Suprapubic skin (tissue), 4 donors: ENCODE data around the gene STOML1. TPM values are rescaled to one million over a fixed set of nuclear protein-coding genes. Genes with fewer than 3 reads are reported as not detected.

ENCODE experiments used
- DNase-seq, 2 donors: peaks; one replicate each; pipeline ENCODE4 v3.0.0-alpha.2; 2019; ENCODE audit warnings: low spot score in 2 of 2
- H3K27ac ChIP-seq: fragments of 200-600 bp; sonication (generic); one replicate; pipeline ENCODE4 v1.5.1; 2019
- H3K27me3 ChIP-seq: fragments of 200-600 bp; sonication (generic); one replicate; pipeline ENCODE4 v1.5.1; 2019
- H3K36me3 ChIP-seq: fragments of 200-600 bp; sonication (generic); one replicate; pipeline ENCODE4 v1.5.1; 2019
- H3K4me1 ChIP-seq: fragments of 200-600 bp; sonication (generic); one replicate; pipeline ENCODE4 v1.5.1; 2019
- H3K4me3 ChIP-seq: fragments of 200-600 bp; sonication (generic); one replicate; pipeline ENCODE4 v1.5.1; 2019; ENCODE audit warnings: mild to moderate bottlenecking
- H3K9me3 ChIP-seq: fragments of 200-600 bp; sonication (generic); one replicate; pipeline ENCODE4 v1.5.1; 2019
- EP300 ChIP-seq: sonication (generic); formaldehyde crosslinking; IDR thresholded peaks from one replicate; pipeline ENCODE4 v1.6.1; 2017; ENCODE audit warnings: antibody characterized with exemption
- POLR2A ChIP-seq, 2 donors: fragments of 450-650 bp; IDR thresholded peaks; one replicate each; pipeline ENCODE4 v1.6.1; 2017; ENCODE audit warnings: antibody characterized with exemption in 2 of 2, mild to moderate bottlenecking in 2 of 2, moderate library complexity in 2 of 2
- POLR2AphosphoS5 ChIP-seq, 3 donors: sonication (generic); formaldehyde crosslinking; IDR thresholded peaks; one replicate each; pipeline ENCODE4 v1.6.1; 2017; ENCODE audit warnings: antibody characterized with exemption in 3 of 3
- WGBS: methylation state at CpG from one replicate; pipeline ENCODE4 v1.1.5; 2018; 5-methylcytosine and 5-hydroxymethylcytosine counted together
- total RNA-seq, 4 donors: library from RNA; depleted of rRNA; stranded (reverse); fragments of >200 nt; gene quantifications; one replicate each; pipeline ENCODE4 v1.1.0, GENCODE V29; 2016
- TF ChIP-seq, protein P1 (sequence below), 2 donors: fragments of 200-600 bp in 1 of 2; fragments of 450-650 bp in 1 of 2; sonication (generic) in 1 of 2; IDR thresholded peaks; one replicate each; pipeline ENCODE4 v1.5.1; 2016 to 2019; ENCODE audit warnings: antibody characterized with exemption in 2 of 2, mild to moderate bottlenecking in 1 of 2, moderate library complexity in 1 of 2

Gene STOML1
- total RNA-seq, 4 donors from 2014 or later = 9.7 to 25.3 (median 10.7) TPM

DNA sequence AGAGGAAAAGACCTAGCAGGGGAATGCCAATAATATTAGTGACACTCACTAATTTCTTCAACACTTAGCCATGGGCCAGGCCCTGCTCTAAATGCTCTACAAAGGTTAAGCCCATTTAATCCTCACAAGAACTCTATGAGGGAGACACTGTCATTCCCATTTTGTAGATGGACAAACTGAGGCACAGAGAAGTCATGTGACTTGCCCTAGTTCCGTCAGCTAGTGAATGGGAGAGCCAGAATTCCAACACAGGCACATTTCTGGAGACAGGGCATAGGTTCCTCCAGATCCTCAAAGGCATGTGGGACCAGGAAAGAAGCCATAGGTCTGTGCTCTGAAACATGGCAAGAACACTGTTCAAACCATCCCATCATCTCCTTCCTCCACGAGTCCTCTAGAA is 34.3 kb downstream of the STOML1 start:
- H3K9me3 ChIP-seq = no peaks in the 10 kb centered on the region
- H3K27ac ChIP-seq = no peak overlapping the region
- H3K36me3 ChIP-seq = no peaks in the 10 kb centered on the region
- H3K4me3 ChIP-seq = no peak overlapping the region
- 80% methylated on average over 2 of the region's 2 CpGs for WGBS
- peak in 1 of 2 donors; percentile 16 for DNase-seq
- TF ChIP-seq POLR2A (IDR thresholded peaks at IDR 0.05) (no peak), EP300 (no peak), POLR2AphosphoS5 (IDR thresholded peaks at IDR 0.05) (no peak)
- TF ChIP-seq, protein P1, sequence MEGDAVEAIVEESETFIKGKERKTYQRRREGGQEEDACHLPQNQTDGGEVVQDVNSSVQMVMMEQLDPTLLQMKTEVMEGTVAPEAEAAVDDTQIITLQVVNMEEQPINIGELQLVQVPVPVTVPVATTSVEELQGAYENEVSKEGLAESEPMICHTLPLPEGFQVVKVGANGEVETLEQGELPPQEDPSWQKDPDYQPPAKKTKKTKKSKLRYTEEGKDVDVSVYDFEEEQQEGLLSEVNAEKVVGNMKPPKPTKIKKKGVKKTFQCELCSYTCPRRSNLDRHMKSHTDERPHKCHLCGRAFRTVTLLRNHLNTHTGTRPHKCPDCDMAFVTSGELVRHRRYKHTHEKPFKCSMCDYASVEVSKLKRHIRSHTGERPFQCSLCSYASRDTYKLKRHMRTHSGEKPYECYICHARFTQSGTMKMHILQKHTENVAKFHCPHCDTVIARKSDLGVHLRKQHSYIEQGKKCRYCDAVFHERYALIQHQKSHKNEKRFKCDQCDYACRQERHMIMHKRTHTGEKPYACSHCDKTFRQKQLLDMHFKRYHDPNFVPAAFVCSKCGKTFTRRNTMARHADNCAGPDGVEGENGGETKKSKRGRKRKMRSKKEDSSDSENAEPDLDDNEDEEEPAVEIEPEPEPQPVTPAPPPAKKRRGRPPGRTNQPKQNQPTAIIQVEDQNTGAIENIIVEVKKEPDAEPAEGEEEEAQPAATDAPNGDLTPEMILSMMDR (IDR thresholded peaks at IDR 0.05) = no peak
- H3K27me3 ChIP-seq = no peaks in the 10 kb centered on the region
- peaks cover 27% of the 10 kb centered on the region for H3K4me1 ChIP-seq

GRCh38 chr15:73957276-73957675 is 34.8 kb downstream of the STOML1 start:
- Histone ChIP-seq H3K4me1 (peaks cover 30% of the 10 kb centered on the region), H3K27ac (no peak overlapping the region), H3K27me3 (no peaks in the 10 kb centered on the region), H3K36me3 (no peaks in the 10 kb centered on the region), H3K4me3 (no peak overlapping the region), H3K9me3 (no peaks in the 10 kb centered on the region)
- TF ChIP-seq, protein P1 (IDR thresholded peaks at IDR 0.05) = no peak
- peak in 1 of 2 donors; percentile 55 for DNase-seq
- 81% methylated on average over 8 of the region's 8 CpGs for WGBS

DNA sequence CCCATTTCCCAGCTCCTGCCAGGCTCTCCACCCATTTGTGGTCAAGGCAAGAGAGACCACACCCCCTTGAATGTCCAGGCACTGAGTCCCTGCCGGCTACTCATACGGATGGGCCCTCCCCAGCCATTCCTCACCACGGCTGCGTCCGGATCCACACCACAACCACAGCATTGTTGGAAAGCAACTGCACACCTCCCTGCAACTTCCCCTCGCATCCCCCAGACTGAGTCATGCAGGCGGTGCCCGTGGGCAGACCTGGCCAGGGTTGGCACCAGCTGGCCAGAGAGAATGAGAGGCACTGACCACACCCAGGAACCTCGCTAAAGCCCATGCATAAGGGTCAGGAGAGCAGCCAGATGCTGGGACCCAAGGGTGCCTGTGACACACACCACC is 35.4 kb downstream of the STOML1 start:
- peak in 1 of 2 donors; percentile 75 for DNase-seq
- Histone ChIP-seq H3K4me3 (no peak overlapping the region), H3K4me1 (peaks cover 36% of the 10 kb centered on the region), H3K36me3 (no peaks in the 10 kb centered on the region), H3K9me3 (no peaks in the 10 kb centered on the region), H3K27me3 (no peaks in the 10 kb centered on the region), H3K27ac (no peak overlapping the region)
- 43% methylated on average over 9 of the region's 9 CpGs for WGBS
- TF ChIP-seq EP300 = no peak
- no peak for TF ChIP-seq POLR2AphosphoS5 (IDR thresholded peaks at IDR 0.05)

GRCh38 chr15:73955861-73956742 is 36.0 kb downstream of the STOML1 start:
- no peak for TF ChIP-seq EP300
- no peak for TF ChIP-seq POLR2AphosphoS5 (IDR thresholded peaks at IDR 0.05)
- TF ChIP-seq, protein P1 (IDR thresholded peaks at IDR 0.05) = no peak
- no peak for TF ChIP-seq POLR2A (IDR thresholded peaks at IDR 0.05)
- Histone ChIP-seq H3K36me3 (no peaks in the 10 kb centered on the region), H3K27me3 (no peaks in the 10 kb centered on the region), H3K4me1 (peaks cover 40% of the 10 kb centered on the region), H3K9me3 (no peaks in the 10 kb centered on the region), H3K4me3 (no peak overlapping the region), H3K27ac (no peak overlapping the region)
- DNase-seq = peak in 1 of 2 donors; percentile 30
- WGBS = 76% methylated on average over 9 of the region's 12 CpGs

- Histone ChIP-seq H3K27me3 (no peaks in the 10 kb centered on the region), H3K4me1 (peaks cover 47% of the 10 kb centered on the region), H3K4me3 (no peak overlapping the region), H3K9me3 (no peaks in the 10 kb centered on the region), H3K27ac (no peak overlapping the region), H3K36me3 (no peaks in the 10 kb centered on the region)
- 95% methylated on average over 4 of the region's 4 CpGs for WGBS
- DNase-seq = peak in 1 of 2 donors; percentile 46
- TF ChIP-seq EP300 (no peak), POLR2A (IDR thresholded peaks at IDR 0.05) (no peak)
- TF ChIP-seq, protein P1 (IDR thresholded peaks at IDR 0.05) = no peak
Observed at GRCh38 chr15:73955326-73955725, 36.8 kb downstream of the STOML1 start.
